C4-2B (cell line): ENCODE data around the gene ITPR1.

Experiments used
- ZFX ChIP-seq: fragments of 450-650 bp; IDR thresholded peaks from 2 replicates; pipeline ENCODE4 v1.6.1; 2017
- TF ChIP-seq, protein P1 (sequence below): fragments of 450-650 bp; conservative IDR thresholded peaks from 2 replicates; pipeline ENCODE4 v1.5.1; 2017; ENCODE audit warnings: mild to moderate bottlenecking

- TF ChIP-seq, protein P1, sequence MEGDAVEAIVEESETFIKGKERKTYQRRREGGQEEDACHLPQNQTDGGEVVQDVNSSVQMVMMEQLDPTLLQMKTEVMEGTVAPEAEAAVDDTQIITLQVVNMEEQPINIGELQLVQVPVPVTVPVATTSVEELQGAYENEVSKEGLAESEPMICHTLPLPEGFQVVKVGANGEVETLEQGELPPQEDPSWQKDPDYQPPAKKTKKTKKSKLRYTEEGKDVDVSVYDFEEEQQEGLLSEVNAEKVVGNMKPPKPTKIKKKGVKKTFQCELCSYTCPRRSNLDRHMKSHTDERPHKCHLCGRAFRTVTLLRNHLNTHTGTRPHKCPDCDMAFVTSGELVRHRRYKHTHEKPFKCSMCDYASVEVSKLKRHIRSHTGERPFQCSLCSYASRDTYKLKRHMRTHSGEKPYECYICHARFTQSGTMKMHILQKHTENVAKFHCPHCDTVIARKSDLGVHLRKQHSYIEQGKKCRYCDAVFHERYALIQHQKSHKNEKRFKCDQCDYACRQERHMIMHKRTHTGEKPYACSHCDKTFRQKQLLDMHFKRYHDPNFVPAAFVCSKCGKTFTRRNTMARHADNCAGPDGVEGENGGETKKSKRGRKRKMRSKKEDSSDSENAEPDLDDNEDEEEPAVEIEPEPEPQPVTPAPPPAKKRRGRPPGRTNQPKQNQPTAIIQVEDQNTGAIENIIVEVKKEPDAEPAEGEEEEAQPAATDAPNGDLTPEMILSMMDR = no peak
- no peak for TF ChIP-seq ZFX
These were observed 277.4 kb downstream of the ITPR1 start for GRCh38 chr3:4770561-4770960.
